ENCODE results near the gene SYNE1.
"Not testable (repeated sequence)": the region's sequence is repeated elsewhere in the genome, so short reads cannot be mapped to it uniquely, and the experiment has no call there.

The SYNE1 gene

GRCh38 chr6:152631376-152631775 lies 5.8 kb downstream of the SYNE1 start:
- no peak for DNase-seq (ENCODE audit: low read depth in 2 of 3, low spot score in 2 of 3)

- no peak for DNase-seq (ENCODE audit: low read depth in 2 of 3, low spot score in 2 of 3)
Measured at GRCh38 chr6:152630832-152631231, 6.3 kb downstream of the SYNE1 start.

GRCh38 chr6:152625213-152625612 lies 11.9 kb downstream of the SYNE1 start:
- DNase-seq (ENCODE audit: low read depth in 2 of 3, low spot score in 2 of 3) = no peak

GRCh38 chr6:152614776-152615175 lies 22.4 kb downstream of the SYNE1 start:
- DNase-seq (ENCODE audit: low read depth in 2 of 3, low spot score in 2 of 3) = not testable (repeated sequence)

- no peak for DNase-seq (ENCODE audit: low read depth in 2 of 3, low spot score in 2 of 3)
Measured at GRCh38 chr6:152609125-152609670, 28.0 kb downstream of the SYNE1 start.

- no peak for DNase-seq (ENCODE audit: low read depth in 2 of 3, low spot score in 2 of 3)
Measured at GRCh38 chr6:152605941-152606340, 31.2 kb downstream of the SYNE1 start.

GRCh38 chr6:152605342-152605741 lies 31.8 kb downstream of the SYNE1 start:
- DNase-seq (ENCODE audit: low read depth in 2 of 3, low spot score in 2 of 3) = no peak

- DNase-seq (ENCODE audit: low read depth in 2 of 3, low spot score in 2 of 3) = no peak
Measured at GRCh38 chr6:152603911-152604310, 33.3 kb downstream of the SYNE1 start.

- DNase-seq (ENCODE audit: low read depth in 2 of 3, low spot score in 2 of 3) = no peak
Measured at GRCh38 chr6:152600022-152600421, 37.1 kb downstream of the SYNE1 start.

- DNase-seq (ENCODE audit: low read depth in 2 of 3, low spot score in 2 of 3) = no peak
Measured at GRCh38 chr6:152598901-152599537, 38.1 kb downstream of the SYNE1 start.

- DNase-seq (ENCODE audit: low read depth in 2 of 3, low spot score in 2 of 3) = no peak
Measured at GRCh38 chr6:152598421-152598820, 38.7 kb downstream of the SYNE1 start.

GRCh38 chr6:152596726-152597125 lies 40.4 kb downstream of the SYNE1 start:
- no peak for DNase-seq (ENCODE audit: low read depth in 2 of 3, low spot score in 2 of 3)

GRCh38 chr6:152595499-152595898 lies 41.7 kb downstream of the SYNE1 start:
- DNase-seq (ENCODE audit: low read depth in 2 of 3, low spot score in 2 of 3) = no peak

GRCh38 chr6:152594701-152595100 lies 42.5 kb downstream of the SYNE1 start:
- DNase-seq (ENCODE audit: low read depth in 2 of 3, low spot score in 2 of 3) = no peak

- DNase-seq (ENCODE audit: low read depth in 2 of 3, low spot score in 2 of 3) = no peak
Measured at GRCh38 chr6:152588456-152588855, 48.7 kb downstream of the SYNE1 start.

GRCh38 chr6:152587473-152587872 lies 49.7 kb downstream of the SYNE1 start:
- no peak for DNase-seq (ENCODE audit: low read depth in 2 of 3, low spot score in 2 of 3)

- DNase-seq (ENCODE audit: low read depth in 2 of 3, low spot score in 2 of 3) = no peak
Measured at GRCh38 chr6:152585236-152585635, 51.9 kb downstream of the SYNE1 start.

GRCh38 chr6:152583888-152584287 lies 53.3 kb downstream of the SYNE1 start:
- no peak for DNase-seq (ENCODE audit: low read depth in 2 of 3, low spot score in 2 of 3)

GRCh38 chr6:152576525-152576924 lies 60.6 kb downstream of the SYNE1 start:
- no peak for DNase-seq (ENCODE audit: low read depth in 2 of 3, low spot score in 2 of 3)

GRCh38 chr6:152575621-152576150 lies 61.5 kb downstream of the SYNE1 start:
- DNase-seq (ENCODE audit: low read depth in 2 of 3, low spot score in 2 of 3) = no peak

- no peak for DNase-seq (ENCODE audit: low read depth in 2 of 3, low spot score in 2 of 3)
Measured at GRCh38 chr6:152575161-152575560, 62.0 kb downstream of the SYNE1 start.

GRCh38 chr6:152573762-152574161 lies 63.4 kb downstream of the SYNE1 start:
- no peak for DNase-seq (ENCODE audit: low read depth in 2 of 3, low spot score in 2 of 3)
